Stimulated activated CD8-positive, alpha-beta memory T cell treated with anti-CD3 and anti-CD28 coated beads, Interleukin-4, amount 100 ng/mL, for 48 hours (primary cell): Measurements from ENCODE around the gene CLIP2.
"Not testable (repeated sequence)": the region's sequence is repeated elsewhere in the genome, so short reads cannot be mapped to it uniquely, and the experiment has no call there.

ENCODE experiments used
- DNase-seq: peaks from one replicate; pipeline ENCODE4 v3.0.0-alpha.2; 2020

CLIP2 gene

GRCh38 chr7:74338366-74339108, 49.3 kb downstream of the CLIP2 start:
- no peak for DNase-seq

DNA sequence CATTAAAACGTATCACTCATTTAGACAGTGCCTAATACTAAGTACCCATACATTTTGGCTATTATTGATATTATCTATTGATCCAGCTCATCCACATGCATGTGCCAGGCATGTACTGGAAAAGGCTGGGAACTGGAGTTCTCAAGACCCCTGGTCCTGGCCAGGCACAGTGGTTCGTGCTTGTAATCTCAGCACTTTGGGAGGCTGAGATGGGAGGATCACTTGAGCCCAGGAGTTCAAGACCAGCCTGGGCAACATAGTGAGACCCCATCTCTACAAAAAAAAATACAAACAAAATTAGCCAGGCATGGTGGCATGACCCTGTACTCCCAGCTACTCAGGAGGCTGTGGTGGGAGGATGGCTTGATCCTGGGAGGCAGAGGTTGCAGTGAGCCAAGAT, 50.4 kb downstream of the CLIP2 start:
- not testable (repeated sequence) for DNase-seq

GRCh38 chr7:74343281-74344131, 54.3 kb downstream of the CLIP2 start:
- DNase-seq = peak; percentile 27

GRCh38 chr7:74344132-74344496, 54.9 kb downstream of the CLIP2 start:
- DNase-seq = no peak

GRCh38 chr7:74344786-74345185, 55.6 kb downstream of the CLIP2 start:
- no peak for DNase-seq

GRCh38 chr7:74345970-74346369, 56.8 kb downstream of the CLIP2 start:
- DNase-seq = no peak

DNA sequence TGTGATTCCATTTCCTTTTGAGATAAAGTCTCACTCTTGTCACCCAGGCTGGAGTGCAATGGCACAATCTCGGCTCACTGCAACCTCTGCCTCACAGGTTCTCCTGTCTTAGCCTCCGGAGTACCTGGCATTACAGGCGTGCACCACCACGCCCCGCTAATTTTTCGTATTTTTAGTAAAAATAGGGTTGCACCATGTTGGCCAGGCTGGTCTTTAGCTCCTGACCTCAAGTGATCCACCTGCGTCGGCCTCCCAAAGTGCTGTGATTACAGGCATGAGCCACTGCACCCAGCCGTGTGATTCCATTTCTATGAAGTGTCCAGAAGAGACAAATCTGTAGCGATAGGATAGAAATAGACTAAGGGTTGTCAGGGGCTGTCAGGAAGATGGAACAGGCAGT, 60.4 kb downstream of the CLIP2 start:
- DNase-seq = no peak

DNA sequence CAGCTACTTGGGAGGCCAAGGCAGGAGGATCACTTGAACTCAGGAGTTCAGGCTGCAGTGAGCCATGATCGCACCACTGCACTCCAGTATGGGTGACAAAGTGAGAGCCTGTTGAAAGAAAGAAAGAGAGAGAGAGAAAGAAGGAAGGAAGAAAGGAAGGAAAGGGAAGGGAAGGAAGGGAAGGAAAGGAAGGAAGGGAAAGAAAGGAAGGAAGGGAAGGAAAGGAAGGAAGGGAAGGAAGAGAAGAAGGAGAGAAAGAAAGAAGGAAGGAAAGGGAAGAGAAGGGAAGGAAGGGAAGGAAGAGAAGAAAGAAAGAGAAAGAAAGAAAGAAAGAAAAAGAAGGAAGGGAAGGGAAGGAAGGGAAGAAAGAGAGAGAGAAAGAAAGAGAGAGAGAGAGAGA, 61.5 kb downstream of the CLIP2 start:
- DNase-seq = no peak

DNA sequence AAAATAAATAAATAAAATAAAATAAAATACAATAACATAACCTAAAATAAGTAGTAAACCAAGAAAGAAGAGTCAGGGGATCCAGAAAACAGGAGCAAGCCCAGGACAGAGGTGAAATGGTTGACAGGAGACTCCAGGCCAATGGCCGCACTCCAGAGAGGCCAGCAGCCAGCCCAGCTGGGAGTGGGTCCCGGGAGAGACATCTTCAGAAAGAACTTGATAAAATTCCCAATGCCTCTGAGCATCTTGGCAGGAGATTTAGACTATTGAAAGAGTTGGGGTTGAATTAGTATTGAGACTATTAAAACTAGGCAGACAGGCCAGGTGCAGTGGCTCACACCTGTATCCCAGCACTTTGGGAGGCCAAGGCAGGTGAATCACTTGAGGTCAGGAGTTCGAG, 62.6 kb downstream of the CLIP2 start:
- no peak for DNase-seq

DNA sequence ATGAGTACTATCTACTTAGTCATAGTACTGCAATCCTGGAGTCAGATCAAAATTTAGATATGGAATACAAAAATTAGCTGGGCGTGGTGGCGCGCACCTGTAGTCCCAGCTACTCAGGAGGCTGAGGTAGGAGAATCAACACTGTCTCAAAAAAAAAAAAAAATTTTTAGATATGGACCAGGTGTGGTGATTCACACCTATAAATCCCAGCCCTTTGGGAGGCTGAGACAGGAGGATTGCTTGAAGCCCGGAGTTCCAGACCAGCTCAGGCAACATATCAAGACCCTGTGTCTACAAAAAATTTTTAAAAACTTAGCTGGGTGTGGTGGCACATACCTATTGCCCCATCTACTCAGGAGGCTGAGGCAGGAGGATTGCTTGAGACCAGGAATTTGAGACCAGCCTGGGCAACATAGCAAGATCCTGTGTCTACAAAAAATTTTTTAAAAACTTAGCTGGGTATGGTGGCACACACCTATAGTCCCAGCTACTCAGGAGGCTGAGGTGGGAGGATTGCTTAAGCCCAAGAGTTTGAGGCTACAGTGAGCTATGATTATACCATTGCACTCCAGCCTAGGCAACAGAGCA, 63.4 kb downstream of the CLIP2 start:
- not testable (repeated sequence) for DNase-seq

- DNase-seq = no peak
Observed at GRCh38 chr7:74354009-74354408, 64.8 kb downstream of the CLIP2 start.

DNA sequence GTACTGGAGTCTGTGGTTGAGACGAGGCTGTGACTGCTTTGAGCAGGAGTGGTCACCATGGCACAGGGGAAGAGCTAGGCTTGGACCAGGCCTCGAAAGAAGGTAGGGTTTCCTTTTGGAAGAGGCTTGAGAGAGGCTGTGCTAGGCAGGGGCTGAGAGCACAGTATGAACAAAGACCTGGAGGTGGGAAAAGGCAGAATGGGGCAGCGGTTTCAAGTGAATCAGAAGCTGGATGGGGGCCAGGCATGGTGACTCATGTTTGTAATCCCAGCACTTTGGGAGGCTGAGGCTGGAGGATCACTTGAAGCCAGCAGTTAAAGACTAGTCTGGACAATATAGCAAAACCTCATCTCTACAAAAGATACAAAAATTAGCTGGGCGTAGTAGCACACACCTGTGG, 65.9 kb downstream of the CLIP2 start:
- peak; percentile 31 for DNase-seq

DNA sequence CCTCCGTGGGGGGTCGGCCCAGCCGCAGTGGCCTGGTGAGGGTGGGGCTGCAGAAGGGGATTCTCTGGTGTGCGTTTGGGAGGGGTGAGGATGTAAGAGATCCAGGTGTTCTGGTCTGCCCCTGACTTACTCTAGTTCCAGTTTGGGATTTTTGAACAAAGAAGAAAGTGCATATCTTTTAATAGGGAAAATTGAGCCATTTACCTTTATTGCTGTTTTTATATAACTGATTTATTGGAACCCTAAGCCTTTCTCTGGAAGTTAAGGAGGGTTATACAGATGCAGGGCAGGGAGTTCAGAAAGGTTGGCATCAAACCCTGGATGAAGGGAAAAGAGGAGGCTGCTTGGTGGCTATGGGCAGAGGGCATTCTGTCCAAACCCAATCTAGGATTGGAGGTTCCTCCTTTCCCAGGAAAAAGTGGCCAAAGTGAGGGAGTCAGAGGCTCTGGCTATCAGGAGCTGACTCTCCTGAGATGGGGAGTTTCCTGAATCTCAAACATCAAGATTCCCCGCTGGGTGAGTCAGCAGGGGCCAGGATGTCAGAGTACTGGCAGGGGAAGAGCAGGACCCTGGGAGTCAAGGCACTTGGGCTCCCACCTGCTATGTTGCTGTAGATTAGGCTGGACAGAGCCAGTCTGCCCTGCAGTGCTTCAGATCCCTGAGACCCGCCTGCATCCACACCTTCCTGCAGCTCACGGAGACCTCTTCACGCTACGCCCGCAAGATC, 67.5 kb downstream of the CLIP2 start:
- DNase-seq = no peak

- DNase-seq = no peak
Observed at GRCh38 chr7:74360008-74360407, 70.8 kb downstream of the CLIP2 start.

- DNase-seq = no peak
Observed at GRCh38 chr7:74362266-74362665, 73.1 kb downstream of the CLIP2 start.

DNA sequence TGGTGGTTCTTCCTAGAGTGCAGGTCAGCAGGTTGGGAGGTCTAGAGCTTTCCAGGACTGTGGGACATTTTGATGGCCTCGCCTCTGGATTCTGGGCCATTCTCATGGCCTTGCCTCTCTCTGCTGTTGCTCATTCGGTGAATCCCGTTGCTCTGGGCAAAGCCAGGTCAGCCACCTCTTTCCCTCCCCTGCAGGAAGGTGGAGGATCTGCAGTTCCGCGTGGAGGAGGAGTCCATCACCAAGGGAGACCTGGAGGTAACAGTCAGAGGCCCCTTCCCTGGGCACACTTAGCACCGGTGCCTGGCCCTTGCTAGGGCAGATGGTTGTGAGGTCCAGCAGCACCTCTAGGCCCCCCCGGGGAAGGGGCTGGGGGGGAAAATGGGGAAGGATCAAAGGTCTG, 74.9 kb downstream of the CLIP2 start:
- no peak for DNase-seq

- DNase-seq = no peak
Observed at GRCh38 chr7:74365322-74366022, 76.3 kb downstream of the CLIP2 start.

- DNase-seq = peak; percentile 25
Observed at GRCh38 chr7:74371381-74372341, 82.5 kb downstream of the CLIP2 start.

DNA sequence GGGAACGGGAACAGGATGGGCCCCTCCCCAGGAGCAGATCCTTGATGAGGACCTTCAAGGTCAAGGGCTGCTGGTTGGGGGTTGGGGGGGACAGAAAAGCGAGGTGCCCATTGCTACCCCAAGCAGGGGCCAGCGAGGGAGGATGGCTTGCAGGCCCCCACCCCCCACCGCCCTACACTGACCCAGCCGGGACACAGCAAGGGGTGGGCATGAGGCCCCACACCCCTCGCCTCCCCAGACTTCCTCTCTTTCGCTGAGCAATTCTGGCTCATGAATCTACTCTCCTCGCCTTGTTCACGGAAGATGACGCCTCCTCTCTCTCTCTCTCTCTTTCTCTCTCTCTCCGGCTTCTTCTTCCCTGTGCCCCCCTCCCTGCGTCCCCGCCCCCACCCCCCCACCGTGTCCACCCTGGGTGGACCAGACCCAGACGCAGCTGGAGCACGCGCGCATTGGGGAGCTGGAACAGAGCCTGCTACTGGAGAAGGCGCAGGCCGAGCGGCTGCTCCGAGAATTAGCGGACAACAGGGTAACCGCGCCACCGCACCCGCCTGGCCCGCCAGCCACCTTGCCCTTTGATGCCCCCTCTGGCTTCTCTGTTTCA, 83.4 kb downstream of the CLIP2 start:
- DNase-seq = no peak

DNA sequence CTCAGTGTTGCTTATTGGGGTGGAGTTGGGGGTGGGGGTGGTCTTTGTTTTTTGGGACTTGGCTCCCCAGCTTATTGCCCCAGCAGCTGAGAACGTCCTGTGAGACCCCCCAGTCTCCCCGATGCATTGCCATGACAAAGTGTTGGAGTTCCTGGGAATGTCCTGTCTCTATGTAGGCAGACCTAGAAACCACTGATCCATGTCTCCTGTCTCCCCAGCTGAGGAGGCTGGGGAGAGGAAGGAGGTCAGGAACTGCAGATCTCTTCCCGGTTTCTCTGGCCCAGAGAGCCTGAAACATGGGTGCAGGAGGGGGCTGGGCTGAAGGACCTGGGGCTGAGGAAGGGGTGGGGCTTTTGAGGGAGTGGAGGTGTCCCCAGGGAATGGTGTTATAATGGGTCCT, 84.3 kb downstream of the CLIP2 start:
- no peak for DNase-seq

GRCh38 chr7:74375726-74376220, 86.6 kb downstream of the CLIP2 start:
- no peak for DNase-seq
